Right atrium auricular region (tissue), 2 donors: ENCODE results near the gene CCDC126. TPM values are rescaled to one million over a fixed set of nuclear protein-coding genes. Genes with fewer than 3 reads are reported as not detected.

Source experiments
- DNase-seq: peaks from one replicate; pipeline ENCODE4 v3.0.0-alpha.2; 2019; ENCODE audit warnings: low spot score
- H3K27ac ChIP-seq, 2 donors: fragments of 200-600 bp; sonication (generic); 1 replicate in 1 of 2; 2 replicates in 1 of 2; pipeline ENCODE4 v1.5.1; 2016 to 2019
- H3K27me3 ChIP-seq, 2 donors: fragments of 200-600 bp; sonication (generic); one replicate each; pipeline versions ENCODE4 v1.5.1 to v1.6.0; 2017 to 2019
- H3K36me3 ChIP-seq: fragments of 200-600 bp; sonication (generic); one replicate; pipeline ENCODE4 v1.5.1; 2016
- H3K4me1 ChIP-seq, 2 donors: fragments of 200-600 bp; sonication (generic); one replicate each; pipeline versions ENCODE4 v1.5.1 to v1.6.0; 2017 to 2019
- H3K4me3 ChIP-seq, 2 donors: fragments of 200-600 bp; sonication (generic); 1 replicate in 1 of 2; 2 replicates in 1 of 2; pipeline ENCODE4 v1.5.1; 2017 to 2019; ENCODE audit warnings: mild to moderate bottlenecking in 1 of 2, moderate library complexity in 1 of 2
- H3K9me3 ChIP-seq, 2 donors: fragments of 200-600 bp; sonication (generic); one replicate each; pipeline ENCODE4 v1.5.1; 2019
- total RNA-seq, 2 donors: library from RNA; depleted of rRNA; stranded (reverse); fragments of >200 nt; gene quantifications; one replicate each; pipeline ENCODE4 v1.1.0, GENCODE V29; 2016
- TF ChIP-seq, protein P1 (sequence below), 2 donors: fragments of 200-600 bp; sonication (generic); IDR thresholded peaks; one replicate each; pipeline ENCODE4 v1.5.1; 2019; ENCODE audit warnings: antibody characterized with exemption in 2 of 2

Gene CCDC126
- total RNA-seq, 2 donors from 2014 or later = 9.4 to 10.6 TPM

- TF ChIP-seq, protein P1, sequence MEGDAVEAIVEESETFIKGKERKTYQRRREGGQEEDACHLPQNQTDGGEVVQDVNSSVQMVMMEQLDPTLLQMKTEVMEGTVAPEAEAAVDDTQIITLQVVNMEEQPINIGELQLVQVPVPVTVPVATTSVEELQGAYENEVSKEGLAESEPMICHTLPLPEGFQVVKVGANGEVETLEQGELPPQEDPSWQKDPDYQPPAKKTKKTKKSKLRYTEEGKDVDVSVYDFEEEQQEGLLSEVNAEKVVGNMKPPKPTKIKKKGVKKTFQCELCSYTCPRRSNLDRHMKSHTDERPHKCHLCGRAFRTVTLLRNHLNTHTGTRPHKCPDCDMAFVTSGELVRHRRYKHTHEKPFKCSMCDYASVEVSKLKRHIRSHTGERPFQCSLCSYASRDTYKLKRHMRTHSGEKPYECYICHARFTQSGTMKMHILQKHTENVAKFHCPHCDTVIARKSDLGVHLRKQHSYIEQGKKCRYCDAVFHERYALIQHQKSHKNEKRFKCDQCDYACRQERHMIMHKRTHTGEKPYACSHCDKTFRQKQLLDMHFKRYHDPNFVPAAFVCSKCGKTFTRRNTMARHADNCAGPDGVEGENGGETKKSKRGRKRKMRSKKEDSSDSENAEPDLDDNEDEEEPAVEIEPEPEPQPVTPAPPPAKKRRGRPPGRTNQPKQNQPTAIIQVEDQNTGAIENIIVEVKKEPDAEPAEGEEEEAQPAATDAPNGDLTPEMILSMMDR (IDR thresholded peaks at IDR 0.05) = no peak
- H3K4me3 ChIP-seq = no peak overlapping the region
- no peak for DNase-seq
- H3K4me1 ChIP-seq = peaks cover 0 to 5% of the 10 kb centered on the region in 2 donors
- H3K36me3 ChIP-seq = no peaks in the 10 kb centered on the region
- no peaks in the 10 kb centered on the region for H3K9me3 ChIP-seq
- no peaks in the 10 kb centered on the region for H3K27me3 ChIP-seq
- H3K27ac ChIP-seq = no peak overlapping the region
Observed at GRCh38 chr7:23603632-23604295, 6.6 kb downstream of the CCDC126 start.

GRCh38 chr7:23604296-23604640, 7.1 kb downstream of the CCDC126 start:
- Histone ChIP-seq H3K27me3 (no peaks in the 10 kb centered on the region), H3K4me1 (peaks cover 0 to under 1% of the 10 kb centered on the region in 2 donors), H3K4me3 (no peak overlapping the region), H3K9me3 (no peaks in the 10 kb centered on the region), H3K36me3 (no peaks in the 10 kb centered on the region), H3K27ac (no peak overlapping the region)
- TF ChIP-seq, protein P1 (IDR thresholded peaks at IDR 0.05) = no peak
- no peak for DNase-seq

DNA sequence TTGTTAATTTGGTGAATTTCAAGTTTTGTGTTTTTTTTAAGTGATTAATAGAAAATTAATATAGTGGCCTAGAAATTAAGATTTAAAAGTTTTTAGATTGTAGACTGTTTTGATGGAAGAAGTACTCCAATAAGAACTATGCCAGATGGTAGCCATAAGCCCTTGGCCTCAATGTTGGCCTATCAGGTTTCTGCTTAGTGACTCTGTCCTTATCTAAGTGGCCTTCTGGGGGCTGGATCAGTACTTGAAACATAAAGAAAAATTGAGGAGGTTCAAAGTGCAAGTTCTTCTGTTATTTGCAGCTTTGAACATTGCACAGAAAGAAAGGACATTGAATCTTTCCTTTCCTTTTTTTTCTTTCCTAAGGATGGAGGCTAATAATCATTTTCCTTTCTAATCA, 9.9 kb downstream of the CCDC126 start:
- no peaks in the 10 kb centered on the region for H3K9me3 ChIP-seq
- H3K27me3 ChIP-seq = no peaks in the 10 kb centered on the region
- H3K36me3 ChIP-seq = no peaks in the 10 kb centered on the region
- H3K4me3 ChIP-seq = no peak overlapping the region
- no peak for DNase-seq
- no peaks in the 10 kb centered on the region for H3K4me1 ChIP-seq
- TF ChIP-seq, protein P1 (IDR thresholded peaks at IDR 0.05) = no peak
- H3K27ac ChIP-seq = no peak overlapping the region

DNA sequence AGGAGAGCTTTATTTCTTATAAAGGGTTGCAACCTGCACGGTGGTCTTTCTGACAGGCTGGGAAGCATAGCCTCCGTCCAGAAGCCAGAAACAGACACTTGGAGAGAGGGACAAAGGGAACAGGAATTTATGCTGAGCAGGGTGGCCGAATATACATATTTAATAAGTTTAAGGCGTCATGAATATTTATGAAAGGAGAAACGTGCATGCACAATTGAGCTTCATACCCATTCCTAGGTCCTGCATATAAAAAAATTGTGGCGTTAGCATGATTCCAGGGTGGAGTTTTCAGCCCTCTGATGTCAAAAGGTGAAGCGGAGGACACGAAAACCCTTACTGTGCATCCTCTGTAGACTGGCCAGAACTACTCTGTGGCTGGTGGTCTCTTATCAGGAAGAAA, 10.7 kb downstream of the CCDC126 start:
- TF ChIP-seq, protein P1 (IDR thresholded peaks at IDR 0.05) = no peak
- Histone ChIP-seq H3K27ac (no peak overlapping the region), H3K9me3 (no peaks in the 10 kb centered on the region), H3K36me3 (no peaks in the 10 kb centered on the region), H3K27me3 (no peaks in the 10 kb centered on the region), H3K4me1 (no peaks in the 10 kb centered on the region), H3K4me3 (no peak overlapping the region)
- no peak for DNase-seq

DNA sequence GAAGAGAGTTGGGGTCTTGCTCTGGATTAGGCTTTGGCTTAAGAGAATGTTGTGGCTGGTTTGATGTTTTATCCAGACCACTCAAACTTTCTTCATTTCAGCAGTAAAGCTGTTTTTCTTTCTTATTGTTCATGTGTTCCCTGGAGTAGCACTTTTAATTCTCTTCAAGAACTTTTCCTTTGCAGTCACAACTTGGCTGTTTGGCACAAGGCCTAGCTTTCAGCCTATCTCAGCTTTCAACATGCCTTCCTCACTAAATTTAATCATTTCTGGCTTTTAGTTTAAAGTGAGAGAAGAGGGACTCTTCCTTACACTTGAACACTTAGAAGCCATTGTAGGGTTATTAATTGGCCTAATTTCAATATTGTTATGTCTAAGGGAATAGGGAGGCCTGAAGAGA, 18.1 kb downstream of the CCDC126 start:
- no peak overlapping the region for H3K27ac ChIP-seq
- no peaks in the 10 kb centered on the region for H3K27me3 ChIP-seq
- H3K4me3 ChIP-seq = no peak overlapping the region
- peaks cover 6% of the 10 kb centered on the region for H3K36me3 ChIP-seq
- peaks cover 0 to 3% of the 10 kb centered on the region in 2 donors for H3K4me1 ChIP-seq
- DNase-seq = no peak
- TF ChIP-seq, protein P1 (IDR thresholded peaks at IDR 0.05) = no peak
- peaks cover 0 to 23% of the 10 kb centered on the region in 2 donors for H3K9me3 ChIP-seq

DNA sequence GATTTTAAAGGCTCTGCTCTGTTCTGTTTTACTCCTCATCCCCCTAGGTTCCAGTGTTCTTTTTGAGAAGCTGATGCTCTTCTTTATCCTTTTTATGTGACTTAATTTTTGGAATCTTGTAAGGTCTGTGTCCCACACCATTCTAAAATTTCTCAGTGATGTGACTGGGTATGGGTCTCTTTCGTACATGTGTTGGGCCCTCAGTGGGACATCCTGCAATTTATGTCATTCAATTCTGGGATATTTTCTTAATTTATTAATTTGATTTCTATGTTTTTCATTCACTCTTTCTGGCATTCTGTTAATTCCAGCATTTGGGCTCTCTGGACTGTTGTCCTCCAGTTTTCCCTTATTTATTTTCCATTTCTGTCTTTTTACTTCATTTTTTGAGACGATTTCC, 19.4 kb downstream of the CCDC126 start:
- H3K9me3 ChIP-seq = peaks cover 0 to 23% of the 10 kb centered on the region in 2 donors
- no peak for DNase-seq
- H3K36me3 ChIP-seq = peaks cover 6% of the 10 kb centered on the region
- H3K27ac ChIP-seq = no peak overlapping the region
- H3K4me3 ChIP-seq = no peak overlapping the region
- TF ChIP-seq, protein P1 (IDR thresholded peaks at IDR 0.05) = no peak
- H3K27me3 ChIP-seq = no peaks in the 10 kb centered on the region
- H3K4me1 ChIP-seq = peaks cover 0 to 3% of the 10 kb centered on the region in 2 donors
